ENCODE measurements around the gene RBM25.
A peak's percentile ranks its signal among the peaks of the same experiment; 100 is the strongest.
"Not testable (repeated sequence)": the region's sequence is repeated elsewhere in the genome, so short reads cannot be mapped to it uniquely, and the experiment has no call there.

RBM25 gene

GRCh38 chr14:73058224-73058921 lies at the start of gene RBM25:
TSS of gene RBM25 (plus strand) at chr14:73058534. CDS start at chr14:73071642, 13,108 bp downstream.
- DNase-seq = peak; percentile 94

- not testable (repeated sequence) for DNase-seq
Measured at GRCh38 chr14:73011189-73011588, 47.1 kb upstream of the RBM25 start.

GRCh38 chr14:73014105-73014504 lies 44.2 kb upstream of the RBM25 start:
- DNase-seq = no peak

GRCh38 chr14:73015552-73015951 lies 42.8 kb upstream of the RBM25 start:
- not testable (repeated sequence) for DNase-seq

GRCh38 chr14:73016011-73016410 lies 42.3 kb upstream of the RBM25 start:
- DNase-seq = not testable (repeated sequence)

- DNase-seq = no peak
Measured at GRCh38 chr14:73022051-73022450, 36.3 kb upstream of the RBM25 start.

- no peak for DNase-seq
Measured at GRCh38 chr14:73025544-73025943, 32.8 kb upstream of the RBM25 start.

GRCh38 chr14:73026243-73026844 lies 32.0 kb upstream of the RBM25 start:
- DNase-seq = no peak

GRCh38 chr14:73026845-73027542 lies 31.3 kb upstream of the RBM25 start, which contains the start of gene ZFYVE1:
TSS of gene ZFYVE1 (minus strand) at chr14:73027106. CDS start at chr14:73024508, 2,598 bp downstream.
- peak; percentile 92 for DNase-seq

GRCh38 chr14:73027546-73027945 lies 30.8 kb upstream of the RBM25 start:
- DNase-seq = no peak

GRCh38 chr14:73027984-73028383 lies 30.4 kb upstream of the RBM25 start:
- DNase-seq = no peak

- DNase-seq = not testable (repeated sequence)
Measured at GRCh38 chr14:73036706-73037450, 21.5 kb upstream of the RBM25 start.

GRCh38 chr14:73047808-73048207 lies 10.5 kb upstream of the RBM25 start:
- DNase-seq = no peak

GRCh38 chr14:73049428-73049827 lies 8.9 kb upstream of the RBM25 start:
- DNase-seq = no peak

- DNase-seq = no peak
Measured at GRCh38 chr14:73055251-73055650, 3.1 kb upstream of the RBM25 start.

GRCh38 chr14:73057944-73058223 lies 450 bp upstream of the RBM25 start:
- DNase-seq = no peak

- no peak for DNase-seq
Measured at GRCh38 chr14:73058922-73059673, 764 bp downstream of the RBM25 start.

- DNase-seq = no peak
Measured at GRCh38 chr14:73069585-73069984, 11.3 kb downstream of the RBM25 start.

- no peak for DNase-seq
Measured at GRCh38 chr14:73091044-73091443, 32.7 kb downstream of the RBM25 start.

GRCh38 chr14:73097421-73097820 lies 39.1 kb downstream of the RBM25 start:
- DNase-seq = no peak

- no peak for DNase-seq
Measured at GRCh38 chr14:73100334-73100733, 42.0 kb downstream of the RBM25 start.

- DNase-seq = no peak
Measured at GRCh38 chr14:73102806-73103497, 44.6 kb downstream of the RBM25 start.

Data from CD4-positive, alpha-beta T cell treated with Interleukin-6 for 4 hours (primary cell).